Measurements from ENCODE around the gene MAGI2.

Gene MAGI2

GRCh38 chr7:78317371-78317770 is 1136.1 kb downstream of the MAGI2 start:
- no peak overlapping the region for H3K4me3 ChIP-seq (ENCODE audit: low read depth, low read length)
- no peak for TF ChIP-seq CTCF (IDR thresholded peaks at IDR 0.05; ENCODE audit: low read depth, low read length)

- no peak for TF ChIP-seq CTCF (IDR thresholded peaks at IDR 0.05; ENCODE audit: low read depth, low read length)
These were observed 1137.4 kb downstream of the MAGI2 start for GRCh38 chr7:78316110-78316509.

GRCh38 chr7:78315119-78315518 is 1138.3 kb downstream of the MAGI2 start:
- no peak overlapping the region for H3K4me3 ChIP-seq (ENCODE audit: low read depth, low read length)
- no peak for TF ChIP-seq CTCF (IDR thresholded peaks at IDR 0.05; ENCODE audit: low read depth, low read length)

More at GRCh38 chr7:78316110-78316509, 1137.4 kb downstream of the MAGI2 start:
- H3K4me3 ChIP-seq (ENCODE audit: low read depth, low read length) = no peak overlapping the region

- H3K4me3 ChIP-seq (ENCODE audit: low read depth, low read length) = no peak overlapping the region
These were observed 1142.3 kb downstream of the MAGI2 start for GRCh38 chr7:78311181-78311580.

GRCh38 chr7:78307892-78308291 is 1145.6 kb downstream of the MAGI2 start:
- H3K4me3 ChIP-seq (ENCODE audit: low read depth, low read length) = no peak overlapping the region
- TF ChIP-seq CTCF (IDR thresholded peaks at IDR 0.05; ENCODE audit: low read depth, low read length) = no peak

More at GRCh38 chr7:78311181-78311580, 1142.3 kb downstream of the MAGI2 start:
- TF ChIP-seq CTCF (IDR thresholded peaks at IDR 0.05; ENCODE audit: low read depth, low read length) = no peak

GRCh38 chr7:78306634-78307033 is 1146.8 kb downstream of the MAGI2 start:
- no peak for TF ChIP-seq CTCF (IDR thresholded peaks at IDR 0.05; ENCODE audit: low read depth, low read length)
- H3K4me3 ChIP-seq (ENCODE audit: low read depth, low read length) = no peak overlapping the region

GRCh38 chr7:78301407-78301806 is 1152.1 kb downstream of the MAGI2 start:
- H3K4me3 ChIP-seq (ENCODE audit: low read depth, low read length) = no peak overlapping the region
- TF ChIP-seq CTCF (IDR thresholded peaks at IDR 0.05; ENCODE audit: low read depth, low read length) = no peak
